ENCODE data around the gene CTDSPL.
A peak's percentile ranks its signal among the peaks of the same experiment; 100 is the strongest.

CTDSPL gene

DNA sequence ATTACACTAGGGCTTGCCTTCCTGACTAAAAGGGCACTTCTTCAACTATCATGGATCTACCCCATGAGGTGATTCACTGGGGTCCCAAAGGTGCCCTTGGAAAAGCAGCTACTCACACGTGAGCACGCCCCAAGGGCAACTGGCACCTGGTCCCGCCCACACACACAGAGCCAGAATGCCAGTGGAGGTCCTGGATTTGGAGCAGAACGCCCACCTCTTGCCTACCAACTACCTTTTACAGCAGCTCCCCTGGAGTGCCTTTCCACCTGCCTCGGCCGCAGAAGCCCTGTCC, 1.8 kb upstream of the CTDSPL start:
- peak overlapping the region; percentile 67 to 98 (median 93) for H3K27ac Mint-ChIP-seq

GRCh38 chr3:37862219-37862902, 681 bp downstream of the CTDSPL start:
- Mint-ChIP-seq H3K27ac (peak overlapping the region; percentile 82 to 96 (median 95)), H3K27me3 (ENCODE audit: low read depth) (no peaks in the 10 kb centered on the region), H3K4me1 (peaks cover 31% of the 10 kb centered on the region), H3K36me3 (ENCODE audit: low read depth) (peaks cover 12% of the 10 kb centered on the region), H3K9me3 (peaks cover 7% of the 10 kb centered on the region), H3K4me3 (peak overlapping the region; percentile 91 to 96 (median 93))
- TF ChIP-seq CTCF (IDR thresholded peaks at IDR 0.05; ENCODE audit: unreplicated experiment in 3 of 3), result no peak

More for the DNA sequence above, 1.8 kb upstream of the CTDSPL start:
- peak overlapping the region; percentile 81 to 96 (median 95) for H3K4me3 Mint-ChIP-seq
- H3K36me3 Mint-ChIP-seq (ENCODE audit: low read depth), result peaks cover 4% of the 10 kb centered on the region
- no peaks in the 10 kb centered on the region for H3K27me3 Mint-ChIP-seq (ENCODE audit: low read depth)
- H3K4me1 Mint-ChIP-seq, result peaks cover 38% of the 10 kb centered on the region
- TF ChIP-seq CTCF (IDR thresholded peaks at IDR 0.05; ENCODE audit: unreplicated experiment in 3 of 3), result no peak
- H3K9me3 Mint-ChIP-seq, result no peaks in the 10 kb centered on the region

DNA sequence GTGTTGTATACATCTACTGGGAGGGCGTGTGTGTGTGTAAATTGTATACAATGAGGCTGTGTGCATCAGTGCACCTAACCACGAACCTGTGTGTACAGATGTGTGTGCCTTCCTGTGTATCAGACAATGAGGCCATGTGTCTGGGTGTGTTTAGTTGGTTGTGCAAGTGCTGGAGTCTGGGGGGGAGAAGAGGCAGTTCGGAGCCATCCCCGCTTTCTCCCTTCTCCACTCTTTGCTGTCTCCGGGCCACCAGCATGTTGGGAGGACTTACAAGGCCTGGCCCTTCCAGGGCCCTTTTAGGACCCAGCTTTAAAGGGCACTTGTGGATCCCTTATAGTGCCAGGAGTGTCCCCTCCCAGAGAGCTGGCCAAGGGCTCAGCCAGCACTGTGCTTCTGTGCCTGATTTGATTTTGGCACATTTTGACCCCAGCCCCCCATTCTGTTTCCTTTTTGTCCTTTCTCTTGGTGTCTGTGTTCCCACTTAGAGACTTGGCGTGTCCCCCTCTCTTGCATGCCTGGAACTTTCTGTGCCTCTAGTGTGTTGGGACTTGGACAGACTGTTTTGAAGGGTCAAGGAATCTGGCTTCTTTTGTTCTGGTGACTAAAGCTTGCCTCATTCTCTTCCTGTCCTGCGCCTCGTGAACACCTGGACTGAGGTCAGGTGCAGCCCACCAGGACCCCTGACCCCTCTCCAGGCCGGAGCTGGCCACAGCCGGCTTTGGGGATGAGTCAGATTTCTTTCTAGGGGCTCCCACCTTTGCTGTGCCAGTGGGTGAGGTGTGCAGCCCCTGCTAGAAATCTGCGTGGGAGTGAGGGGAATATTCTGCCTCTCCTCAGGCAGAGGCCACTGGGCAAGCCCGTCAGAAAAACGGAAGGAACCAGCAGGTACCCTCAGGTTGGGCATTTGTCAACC, 1.5 kb downstream of the CTDSPL start:
- Mint-ChIP-seq H3K36me3 (ENCODE audit: low read depth) (peaks cover 12% of the 10 kb centered on the region), H3K9me3 (peaks cover 7% of the 10 kb centered on the region), H3K4me1 (peaks cover 31% of the 10 kb centered on the region), H3K27ac (peak overlapping the region; percentile 82 to 96 (median 95)), H3K27me3 (ENCODE audit: low read depth) (no peaks in the 10 kb centered on the region), H3K4me3 (peak overlapping the region; percentile 91 to 96 (median 93))
- no peak for TF ChIP-seq CTCF (IDR thresholded peaks at IDR 0.05; ENCODE audit: unreplicated experiment in 3 of 3)

GRCh38 chr3:37863949-37864822, 2.5 kb downstream of the CTDSPL start:
- Mint-ChIP-seq H3K4me1 (peaks cover 31% of the 10 kb centered on the region), H3K27me3 (ENCODE audit: low read depth) (no peaks in the 10 kb centered on the region), H3K27ac (peak overlapping the region; percentile 82 to 96 (median 95)), H3K9me3 (peaks cover 12% of the 10 kb centered on the region), H3K36me3 (ENCODE audit: low read depth) (peaks cover 19% of the 10 kb centered on the region), H3K4me3 (peak overlapping the region; percentile 91 to 96 (median 93))
- TF ChIP-seq CTCF (IDR thresholded peaks at IDR 0.05; ENCODE audit: unreplicated experiment in 3 of 3), result no peak

DNA sequence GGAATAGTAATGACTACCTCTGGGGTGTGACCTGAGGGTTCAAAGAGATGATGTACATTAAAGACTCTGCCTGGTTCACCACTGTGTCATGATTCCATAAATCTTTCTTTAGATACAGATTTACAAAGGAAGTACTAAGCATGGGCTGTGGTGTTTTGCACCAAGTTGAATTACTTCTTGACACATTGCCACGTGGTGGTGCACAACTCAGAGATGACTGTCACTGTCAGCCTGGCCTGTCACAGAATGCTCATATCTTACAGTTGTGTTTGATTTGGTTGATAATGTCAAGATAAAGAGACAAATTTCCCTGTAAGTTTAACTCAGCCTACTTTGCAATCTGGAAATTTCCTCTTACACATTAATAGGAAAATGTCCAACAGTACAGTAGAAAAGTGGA, 3.2 kb downstream of the CTDSPL start:
- Mint-ChIP-seq H3K27ac (peak overlapping the region in 2 of 3 experiments; percentile 49 to 71), H3K27me3 (ENCODE audit: low read depth) (no peaks in the 10 kb centered on the region), H3K36me3 (ENCODE audit: low read depth) (peaks cover 26% of the 10 kb centered on the region), H3K4me1 (peaks cover 31% of the 10 kb centered on the region), H3K9me3 (peaks cover 18% of the 10 kb centered on the region), H3K4me3 (peak overlapping the region; percentile 20 to 42 (median 35))
- TF ChIP-seq CTCF (IDR thresholded peaks at IDR 0.05; ENCODE audit: unreplicated experiment in 3 of 3), result no peak

Data from nephron (organoid).